Stimulated activated naive CD8-positive, alpha-beta T cell treated with anti-CD3 and anti-CD28 coated beads, Interleukin-15, Interleukin-2, amounts not matched to agents 100 ng/mL and 50 ng/mL, for 24 hours (primary cell): Measurements from ENCODE around the gene C16orf82.

Source experiments
- H3K27ac Mint-ChIP-seq: one replicate; pipeline ENCODE4 v1.8.0; 2021; ENCODE audit warnings: mild to moderate bottlenecking, mixed read lengths
- H3K27me3 Mint-ChIP-seq: one replicate; pipeline ENCODE4 v1.8.0; 2021; ENCODE audit warnings: mixed read lengths
- H3K36me3 Mint-ChIP-seq: one replicate; pipeline ENCODE4 v1.8.0; 2021; ENCODE audit warnings: low read depth, mixed read lengths
- H3K4me1 Mint-ChIP-seq: one replicate; pipeline ENCODE4 v1.8.0; 2021; ENCODE audit warnings: low read depth, mixed read lengths
- H3K4me3 Mint-ChIP-seq: one replicate; pipeline ENCODE4 v1.8.0; 2021; ENCODE audit warnings: mild to moderate bottlenecking, mixed read lengths
- H3K9me3 Mint-ChIP-seq: one replicate; pipeline ENCODE4 v1.8.0; 2021; ENCODE audit warnings: mixed read lengths

C16orf82 gene

GRCh38 chr16:27066668-27067537 lies at the start of gene C16orf82:
Gene C16orf82 (plus strand): TSS chr16:27066927.
- H3K27ac Mint-ChIP-seq = no peak within 1 kb of the TSS
- no peaks in the 10 kb centered on the region for H3K9me3 Mint-ChIP-seq
- H3K36me3 Mint-ChIP-seq = no peaks in the 10 kb centered on the region
- peaks cover 3% of the 10 kb centered on the region for H3K27me3 Mint-ChIP-seq
- no peak within 1 kb of the TSS for H3K4me3 Mint-ChIP-seq
- no peaks in the 10 kb centered on the region for H3K4me1 Mint-ChIP-seq

GRCh38 chr16:27020031-27020430 lies 46.7 kb upstream of the C16orf82 start:
- Mint-ChIP-seq H3K36me3 (no peaks in the 10 kb centered on the region), H3K4me3 (no peak overlapping the region), H3K27ac (no peak overlapping the region), H3K27me3 (peaks cover 12% of the 10 kb centered on the region), H3K9me3 (no peaks in the 10 kb centered on the region), H3K4me1 (no peaks in the 10 kb centered on the region)

- Mint-ChIP-seq H3K4me3 (no peak overlapping the region), H3K4me1 (no peaks in the 10 kb centered on the region), H3K36me3 (no peaks in the 10 kb centered on the region), H3K9me3 (no peaks in the 10 kb centered on the region), H3K27me3 (peaks cover 8% of the 10 kb centered on the region), H3K27ac (no peak overlapping the region)
These were observed 42.7 kb upstream of the C16orf82 start for GRCh38 chr16:27024010-27024409.

GRCh38 chr16:27025581-27025980 lies 41.1 kb upstream of the C16orf82 start:
- Mint-ChIP-seq H3K4me3 (no peak overlapping the region), H3K9me3 (no peaks in the 10 kb centered on the region), H3K27me3 (peaks cover 4% of the 10 kb centered on the region), H3K4me1 (no peaks in the 10 kb centered on the region), H3K36me3 (no peaks in the 10 kb centered on the region), H3K27ac (no peak overlapping the region)

- H3K36me3 Mint-ChIP-seq = no peaks in the 10 kb centered on the region
- H3K27ac Mint-ChIP-seq = no peak overlapping the region
- no peak overlapping the region for H3K4me3 Mint-ChIP-seq
- no peaks in the 10 kb centered on the region for H3K27me3 Mint-ChIP-seq
- no peaks in the 10 kb centered on the region for H3K9me3 Mint-ChIP-seq
- no peaks in the 10 kb centered on the region for H3K4me1 Mint-ChIP-seq
These were observed 38.8 kb upstream of the C16orf82 start for GRCh38 chr16:27027971-27028370.

GRCh38 chr16:27028591-27029110 lies 38.1 kb upstream of the C16orf82 start:
- Mint-ChIP-seq H3K27me3 (no peaks in the 10 kb centered on the region), H3K27ac (no peak overlapping the region), H3K36me3 (no peaks in the 10 kb centered on the region), H3K9me3 (no peaks in the 10 kb centered on the region), H3K4me3 (no peak overlapping the region), H3K4me1 (no peaks in the 10 kb centered on the region)

- Mint-ChIP-seq H3K27ac (no peak overlapping the region), H3K27me3 (peaks cover 3% of the 10 kb centered on the region), H3K4me1 (no peaks in the 10 kb centered on the region), H3K36me3 (no peaks in the 10 kb centered on the region), H3K9me3 (no peaks in the 10 kb centered on the region), H3K4me3 (no peak overlapping the region)
These were observed 37.2 kb upstream of the C16orf82 start for GRCh38 chr16:27029525-27029924.

GRCh38 chr16:27033281-27033979 lies 33.3 kb upstream of the C16orf82 start:
- Mint-ChIP-seq H3K27me3 (peaks cover 12% of the 10 kb centered on the region), H3K27ac (no peak overlapping the region), H3K9me3 (no peaks in the 10 kb centered on the region), H3K36me3 (no peaks in the 10 kb centered on the region), H3K4me3 (no peak overlapping the region), H3K4me1 (no peaks in the 10 kb centered on the region)

GRCh38 chr16:27040732-27041131 lies 26.0 kb upstream of the C16orf82 start:
- H3K9me3 Mint-ChIP-seq = no peaks in the 10 kb centered on the region
- H3K27ac Mint-ChIP-seq = no peak overlapping the region
- no peak overlapping the region for H3K4me3 Mint-ChIP-seq
- no peaks in the 10 kb centered on the region for H3K36me3 Mint-ChIP-seq
- peaks cover 16% of the 10 kb centered on the region for H3K27me3 Mint-ChIP-seq
- no peaks in the 10 kb centered on the region for H3K4me1 Mint-ChIP-seq

GRCh38 chr16:27046958-27047518 lies 19.7 kb upstream of the C16orf82 start:
- Mint-ChIP-seq H3K9me3 (no peaks in the 10 kb centered on the region), H3K27ac (no peak overlapping the region), H3K4me3 (no peak overlapping the region), H3K4me1 (no peaks in the 10 kb centered on the region), H3K36me3 (no peaks in the 10 kb centered on the region), H3K27me3 (peaks cover 8% of the 10 kb centered on the region)

GRCh38 chr16:27048316-27048715 lies 18.4 kb upstream of the C16orf82 start:
- no peaks in the 10 kb centered on the region for H3K9me3 Mint-ChIP-seq
- H3K27me3 Mint-ChIP-seq = peaks cover 4% of the 10 kb centered on the region
- H3K27ac Mint-ChIP-seq = no peak overlapping the region
- H3K36me3 Mint-ChIP-seq = no peaks in the 10 kb centered on the region
- no peak overlapping the region for H3K4me3 Mint-ChIP-seq
- H3K4me1 Mint-ChIP-seq = no peaks in the 10 kb centered on the region

GRCh38 chr16:27049117-27049516 lies 17.6 kb upstream of the C16orf82 start:
- H3K4me1 Mint-ChIP-seq = no peaks in the 10 kb centered on the region
- no peaks in the 10 kb centered on the region for H3K27me3 Mint-ChIP-seq
- H3K4me3 Mint-ChIP-seq = no peak overlapping the region
- no peaks in the 10 kb centered on the region for H3K9me3 Mint-ChIP-seq
- H3K27ac Mint-ChIP-seq = no peak overlapping the region
- H3K36me3 Mint-ChIP-seq = no peaks in the 10 kb centered on the region

- Mint-ChIP-seq H3K4me3 (no peak overlapping the region), H3K27ac (no peak overlapping the region), H3K36me3 (no peaks in the 10 kb centered on the region), H3K9me3 (no peaks in the 10 kb centered on the region), H3K27me3 (no peaks in the 10 kb centered on the region), H3K4me1 (no peaks in the 10 kb centered on the region)
These were observed 14.7 kb upstream of the C16orf82 start for GRCh38 chr16:27052007-27052406.

- H3K27ac Mint-ChIP-seq = no peak overlapping the region
- H3K36me3 Mint-ChIP-seq = no peaks in the 10 kb centered on the region
- H3K4me3 Mint-ChIP-seq = no peak overlapping the region
- no peaks in the 10 kb centered on the region for H3K4me1 Mint-ChIP-seq
- H3K27me3 Mint-ChIP-seq = no peaks in the 10 kb centered on the region
- no peaks in the 10 kb centered on the region for H3K9me3 Mint-ChIP-seq
These were observed 12.7 kb upstream of the C16orf82 start for GRCh38 chr16:27053996-27054395.

GRCh38 chr16:27058299-27058698 lies 8.4 kb upstream of the C16orf82 start:
- Mint-ChIP-seq H3K27ac (no peak overlapping the region), H3K27me3 (peaks cover 4% of the 10 kb centered on the region), H3K4me3 (no peak overlapping the region), H3K4me1 (no peaks in the 10 kb centered on the region), H3K36me3 (no peaks in the 10 kb centered on the region), H3K9me3 (no peaks in the 10 kb centered on the region)
